GM18517 (cell line): ENCODE measurements around the gene COL9A3.

Experiments used
- ATAC-seq: cut with Tn5 transposase; IDR thresholded peaks from one replicate; pipeline ENCODE4 v1.9.1; 2021; ENCODE audit warnings: mild to moderate bottlenecking, moderate library complexity; ENCODE audit not compliant: unreplicated experiment

Gene COL9A3

GRCh38 chr20:62822239-62822787, 5.5 kb downstream of the COL9A3 start:
- ATAC-seq = no peak

GRCh38 chr20:62822788-62823651, 6.2 kb downstream of the COL9A3 start:
- peak; percentile 59 for ATAC-seq

GRCh38 chr20:62823688-62824475, 7.0 kb downstream of the COL9A3 start:
- ATAC-seq = no peak

- ATAC-seq = no peak
Measured at GRCh38 chr20:62824476-62825332, 7.9 kb downstream of the COL9A3 start.

- no peak for ATAC-seq
Measured at GRCh38 chr20:62825333-62825985, 8.6 kb downstream of the COL9A3 start.

- ATAC-seq = no peak
Measured at GRCh38 chr20:62825986-62826645, 9.3 kb downstream of the COL9A3 start.

GRCh38 chr20:62826646-62827310, 9.9 kb downstream of the COL9A3 start:
- ATAC-seq = no peak

- no peak for ATAC-seq
Measured at GRCh38 chr20:62827311-62828038, 10.6 kb downstream of the COL9A3 start.

GRCh38 chr20:62828051-62828450, 11.2 kb downstream of the COL9A3 start:
- ATAC-seq = no peak

- no peak for ATAC-seq
Measured at GRCh38 chr20:62828511-62829230, 11.8 kb downstream of the COL9A3 start.

- no peak for ATAC-seq
Measured at GRCh38 chr20:62829231-62830230, 12.7 kb downstream of the COL9A3 start.

GRCh38 chr20:62830251-62830650, 13.4 kb downstream of the COL9A3 start:
- ATAC-seq = no peak

GRCh38 chr20:62830821-62831220, 14.0 kb downstream of the COL9A3 start:
- ATAC-seq = no peak

GRCh38 chr20:62831361-62831788, 14.5 kb downstream of the COL9A3 start:
- no peak for ATAC-seq

- no peak for ATAC-seq
Measured at GRCh38 chr20:62831854-62832211, 15.0 kb downstream of the COL9A3 start.

GRCh38 chr20:62832212-62832922, 15.5 kb downstream of the COL9A3 start:
- ATAC-seq = no peak
